ENCODE results near the gene ATF6. TPM values are rescaled to one million over a fixed set of nuclear protein-coding genes. Genes with fewer than 3 reads are reported as not detected.
A peak's percentile ranks its signal among the peaks of the same experiment; 100 is the strongest.

Gene ATF6
- total and polyA plus RNA-seq, 9 of the 15 experiments (the other 6 are each of a cell fraction or from before 2014, with no cell fraction given): 11.7 to 32.4 (median 20.4) TPM

GRCh38 chr1:161721738-161722343, 44.3 kb upstream of the ATF6 start (continued):
- TF ChIP-seq AFF4 (CRISPR knock-in tag; IDR thresholded peaks at IDR 0.05) (no peak), TEAD4 (IDR thresholded peaks at IDR 0.05; ENCODE audit: low read length) (peak; percentile 53; the same call in 1 of the 2 replicates), TEAD4 (CRISPR knock-in tag; IDR thresholded peaks at IDR 0.05; ENCODE audit: borderline replicate concordance) (no peak), ZNF232 (CRISPR knock-in tag; IDR thresholded peaks at IDR 0.05) (no peak), ZNF354B (CRISPR knock-in tag; IDR thresholded peaks at IDR 0.05) (no peak), ZNF282 (CRISPR knock-in tag; IDR thresholded peaks at IDR 0.05) (no peak), KLF13 (tag; IDR thresholded peaks at IDR 0.05; ENCODE audit: borderline replicate concordance, low read depth) (no peak), PTRF (tag; IDR thresholded peaks at IDR 0.05) (no peak), CGGBP1 (CRISPR knock-in tag; IDR thresholded peaks at IDR 0.05) (no peak), HDAC2 (IDR thresholded peaks at IDR 0.05) (peak; percentile 86), ID3 (CRISPR knock-in tag; IDR thresholded peaks at IDR 0.05) (no peak), ID3 (tag; IDR thresholded peaks at IDR 0.05) (no peak), ETV6 (IDR thresholded peaks at IDR 0.05; ENCODE audit: borderline replicate concordance in 1 of 2, low read depth in 2 of 2, low read length in 1 of 2) (peak in 1 of 2 experiments; percentile 55; a peak in 1 of 4 replicates), ETV6 (CRISPR knock-in tag; IDR thresholded peaks at IDR 0.05; ENCODE audit: borderline replicate concordance) (no peak), ARHGAP35 (IDR thresholded peaks at IDR 0.05; ENCODE audit: partially characterized antibody) (no peak), ZNF592 (IDR thresholded peaks at IDR 0.05) (peak; percentile 87), PCBP1 (IDR thresholded peaks at IDR 0.05; ENCODE audit: low read depth, low read length, poor library complexity, severe bottlenecking) (no peak)
